Measurements from ENCODE around the gene C17orf58.
"Not testable (repeated sequence)": the region's sequence is repeated elsewhere in the genome, so short reads cannot be mapped to it uniquely, and the experiment has no call there.

The C17orf58 gene

GRCh38 chr17:68033636-68034451, 37.6 kb upstream of the C17orf58 start:
- no peak overlapping the region for H3K27ac ChIP-seq
- H3K27me3 ChIP-seq, result no peaks in the 10 kb centered on the region

DNA sequence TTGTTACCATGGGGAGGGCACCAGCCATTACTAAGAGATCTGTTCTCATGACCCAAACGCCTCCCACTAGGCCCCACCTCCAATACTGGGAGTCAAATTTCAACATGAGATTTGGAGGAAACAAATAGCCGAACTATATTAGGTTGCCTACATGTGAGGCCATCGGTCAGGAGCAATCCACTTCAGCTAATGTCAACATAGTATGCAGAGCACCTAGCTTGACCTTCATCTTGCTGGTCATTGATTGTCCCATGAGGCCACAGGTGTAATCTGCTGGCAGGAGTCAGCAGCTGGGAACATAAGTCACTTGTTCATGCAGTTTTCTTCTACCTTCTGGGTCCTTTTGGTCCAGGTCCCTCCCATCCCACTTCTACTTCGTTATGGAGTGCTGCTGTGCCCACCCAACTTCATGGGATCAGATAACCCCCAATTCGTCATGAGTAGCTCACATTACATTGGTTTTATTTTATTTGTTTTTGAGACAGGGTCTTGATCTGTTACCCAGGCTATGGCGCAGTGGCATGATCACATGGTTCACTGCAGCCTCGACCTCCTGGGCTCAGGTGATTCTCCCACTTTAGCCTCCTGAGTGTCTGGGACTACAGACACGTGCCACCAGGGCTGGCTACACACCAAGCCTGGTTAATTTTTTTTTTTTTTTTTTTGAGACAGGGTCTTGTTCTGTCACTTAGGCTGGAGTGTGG, 33.4 kb upstream of the C17orf58 start:
- TF ChIP-seq, protein P1, sequence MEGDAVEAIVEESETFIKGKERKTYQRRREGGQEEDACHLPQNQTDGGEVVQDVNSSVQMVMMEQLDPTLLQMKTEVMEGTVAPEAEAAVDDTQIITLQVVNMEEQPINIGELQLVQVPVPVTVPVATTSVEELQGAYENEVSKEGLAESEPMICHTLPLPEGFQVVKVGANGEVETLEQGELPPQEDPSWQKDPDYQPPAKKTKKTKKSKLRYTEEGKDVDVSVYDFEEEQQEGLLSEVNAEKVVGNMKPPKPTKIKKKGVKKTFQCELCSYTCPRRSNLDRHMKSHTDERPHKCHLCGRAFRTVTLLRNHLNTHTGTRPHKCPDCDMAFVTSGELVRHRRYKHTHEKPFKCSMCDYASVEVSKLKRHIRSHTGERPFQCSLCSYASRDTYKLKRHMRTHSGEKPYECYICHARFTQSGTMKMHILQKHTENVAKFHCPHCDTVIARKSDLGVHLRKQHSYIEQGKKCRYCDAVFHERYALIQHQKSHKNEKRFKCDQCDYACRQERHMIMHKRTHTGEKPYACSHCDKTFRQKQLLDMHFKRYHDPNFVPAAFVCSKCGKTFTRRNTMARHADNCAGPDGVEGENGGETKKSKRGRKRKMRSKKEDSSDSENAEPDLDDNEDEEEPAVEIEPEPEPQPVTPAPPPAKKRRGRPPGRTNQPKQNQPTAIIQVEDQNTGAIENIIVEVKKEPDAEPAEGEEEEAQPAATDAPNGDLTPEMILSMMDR (IDR thresholded peaks at IDR 0.05), result no peak
- Histone ChIP-seq H3K4me3 (ENCODE audit: low read depth in 1 of 2, low read length in 1 of 2) (no peak overlapping the region), H3K27ac (no peak overlapping the region), H3K9me3 (no peaks in the 10 kb centered on the region), H3K4me1 (ENCODE audit: control insufficient read depth in 1 of 2, insufficient read depth in 1 of 2, low read depth in 1 of 2, low read length in 1 of 2) (peaks cover 0 to under 1% of the 10 kb centered on the region in 2 experiments), H3K27me3 (no peaks in the 10 kb centered on the region), H3K36me3 (no peaks in the 10 kb centered on the region)

More at GRCh38 chr17:68033636-68034451, 37.6 kb upstream of the C17orf58 start:
- TF ChIP-seq, protein P1 (IDR thresholded peaks at IDR 0.05), result no peak
- H3K4me3 ChIP-seq (ENCODE audit: low read depth in 1 of 2, low read length in 1 of 2), result no peak overlapping the region
- H3K36me3 ChIP-seq, result no peaks in the 10 kb centered on the region
- H3K4me1 ChIP-seq (ENCODE audit: control insufficient read depth in 1 of 2, insufficient read depth in 1 of 2, low read depth in 1 of 2, low read length in 1 of 2), result peaks cover 17 to 18% of the 10 kb centered on the region in 2 experiments
- H3K9me3 ChIP-seq, result no peaks in the 10 kb centered on the region

GRCh38 chr17:68022547-68022946, 26.3 kb upstream of the C17orf58 start:
- not testable (repeated sequence) for H3K4me3 ChIP-seq (ENCODE audit: low read depth in 1 of 2, low read length in 1 of 2); H3K9me3 ChIP-seq; H3K36me3 ChIP-seq; H3K27me3 ChIP-seq; H3K27ac ChIP-seq
- H3K4me1 ChIP-seq (ENCODE audit: control insufficient read depth in 1 of 2, insufficient read depth in 1 of 2, low read depth in 1 of 2, low read length in 1 of 2), result peaks cover 13% of the 10 kb centered on the region in 2 experiments

- peaks cover 13% of the 10 kb centered on the region in 2 experiments for H3K4me1 ChIP-seq (ENCODE audit: control insufficient read depth in 1 of 2, insufficient read depth in 1 of 2, low read depth in 1 of 2, low read length in 1 of 2)
- H3K27me3 ChIP-seq, result no peaks in the 10 kb centered on the region
- H3K9me3 ChIP-seq, result no peaks in the 10 kb centered on the region
- H3K27ac ChIP-seq, result no peak overlapping the region
- H3K36me3 ChIP-seq, result no peaks in the 10 kb centered on the region
- H3K4me3 ChIP-seq (ENCODE audit: low read depth in 1 of 2, low read length in 1 of 2), result no peak overlapping the region
- TF ChIP-seq, protein P1 (IDR thresholded peaks at IDR 0.05), result no peak
These were observed 25.7 kb upstream of the C17orf58 start for GRCh38 chr17:68021963-68022362.

GRCh38 chr17:68020791-68021190, 24.5 kb upstream of the C17orf58 start:
- not testable (repeated sequence) for H3K27me3 ChIP-seq; H3K36me3 ChIP-seq; H3K27ac ChIP-seq; H3K4me3 ChIP-seq (ENCODE audit: low read depth in 1 of 2, low read length in 1 of 2); H3K9me3 ChIP-seq
- peaks cover 13% of the 10 kb centered on the region in 2 experiments for H3K4me1 ChIP-seq (ENCODE audit: control insufficient read depth in 1 of 2, insufficient read depth in 1 of 2, low read depth in 1 of 2, low read length in 1 of 2)

DNA sequence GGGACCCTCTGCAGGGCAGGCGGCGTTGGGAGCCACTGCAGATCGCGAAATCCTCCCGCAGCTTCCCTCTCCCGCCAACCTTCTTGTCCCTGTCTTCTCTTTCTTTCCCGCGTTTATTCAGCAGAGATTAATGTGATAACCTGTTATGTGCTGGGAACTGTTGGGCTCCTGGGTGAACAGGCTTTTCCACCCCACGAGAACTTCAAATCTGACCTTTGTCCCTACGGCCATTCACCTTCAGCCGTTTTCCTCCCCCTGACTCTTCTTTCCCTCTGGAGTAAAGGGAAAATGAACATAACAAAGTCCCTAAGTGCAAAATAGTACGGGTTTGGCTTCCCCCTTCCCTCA, 24.1 kb upstream of the C17orf58 start:
- Histone ChIP-seq H3K36me3 (no peaks in the 10 kb centered on the region), H3K27ac (no peak overlapping the region)
- TF ChIP-seq, protein P1 (IDR thresholded peaks at IDR 0.05), result no peak

More for the DNA sequence above, 24.1 kb upstream of the C17orf58 start:
- H3K27me3 ChIP-seq, result no peaks in the 10 kb centered on the region
- H3K4me1 ChIP-seq (ENCODE audit: control insufficient read depth in 1 of 2, insufficient read depth in 1 of 2, low read depth in 1 of 2, low read length in 1 of 2), result peaks cover 13% of the 10 kb centered on the region in 2 experiments
- H3K4me3 ChIP-seq (ENCODE audit: low read depth in 1 of 2, low read length in 1 of 2), result peak overlapping the region; percentile 52 to 59
- no peaks in the 10 kb centered on the region for H3K9me3 ChIP-seq

All from neutrophil (primary cell).